Left lung (tissue), 10 donors: ENCODE data around the gene ZBTB47. TPM values are rescaled to one million over a fixed set of nuclear protein-coding genes. Genes with fewer than 3 reads are reported as not detected.

Experiments
- ATAC-seq: fragments of 200-7000 bp; cut with Tn5 transposase; one replicate; pipeline ENCODE4 v1.9.1; 2020; ENCODE audit warnings: moderate library complexity
- DNase-seq, 4 donors: peaks; one replicate each; pipeline ENCODE4 v3.0.0-alpha.2; 2013 to 2020
- H3K27ac ChIP-seq, 2 donors: fragments of 200-600 bp; sonication (generic) in 1 of 2; one replicate each; pipeline versions ENCODE4 v1.5.0 to v1.8.0; 2020 to 2021
- H3K27me3 ChIP-seq, 2 donors: fragments of 200-600 bp; sonication (generic) in 1 of 2; one replicate each; pipeline versions ENCODE4 v1.5.0 to v1.8.0; 2020 to 2021
- H3K36me3 ChIP-seq, 2 donors: fragments of 200-600 bp; sonication (generic) in 1 of 2; one replicate each; pipeline versions ENCODE4 v1.5.0 to v1.8.0; 2020 to 2021
- H3K4me1 ChIP-seq, 2 donors: fragments of 200-600 bp; one replicate each; pipeline ENCODE4 v1.8.0; 2021
- H3K4me3 ChIP-seq, 2 donors: fragments of 200-600 bp; sonication (generic) in 1 of 2; one replicate each; pipeline versions ENCODE4 v1.5.0 to v1.8.0; 2020 to 2021; ENCODE audit warnings: mild to moderate bottlenecking in 1 of 2
- H3K9me3 ChIP-seq, 2 donors: fragments of 200-600 bp; sonication (generic) in 1 of 2; one replicate each; pipeline versions ENCODE4 v1.5.0 to v1.8.0; 2020 to 2021
- intact Hi-C, 2 donors: fragments of 100-400 bp; cut with DNase I; formaldehyde crosslinking; loops; one replicate each; pipeline versions ENCODE4 v1.11.2 to v1.14.2; 2022
- polyA plus RNA-seq, 6 donors: library from polyadenylated mRNA; unstranded; fragments of 120-200 nt; gene quantifications; one replicate each; pipeline ENCODE4 v1.2.1, GENCODE V29; 2013; ENCODE audit not compliant: insufficient read length in 6 of 6
- total RNA-seq, 2 donors: library from RNA; stranded (reverse); fragmentation: NEBNext Ultra II Directional; extraction: Animal tissue kit (Norgen Biotek cat#: 25700); gene quantifications; one replicate each; pipeline ENCODE4 v1.2.1, GENCODE V29; 2021
- TF ChIP-seq, protein P1 (sequence below), 2 donors: fragments of 200-600 bp; sonication (generic) in 1 of 2; IDR thresholded peaks; one replicate each; pipeline versions ENCODE4 v1.5.0 to v1.8.0; 2021; ENCODE audit warnings: antibody characterized with exemption in 2 of 2
- donor health status: DM: no; HTN: yes; CAD: no.
- donor health status: DM: no; HTN: no; CAD: no.

Gene ZBTB47
- total and polyA plus RNA-seq, 8 donors, result 10.4 to 34.9 (median 15.1) TPM

DNA sequence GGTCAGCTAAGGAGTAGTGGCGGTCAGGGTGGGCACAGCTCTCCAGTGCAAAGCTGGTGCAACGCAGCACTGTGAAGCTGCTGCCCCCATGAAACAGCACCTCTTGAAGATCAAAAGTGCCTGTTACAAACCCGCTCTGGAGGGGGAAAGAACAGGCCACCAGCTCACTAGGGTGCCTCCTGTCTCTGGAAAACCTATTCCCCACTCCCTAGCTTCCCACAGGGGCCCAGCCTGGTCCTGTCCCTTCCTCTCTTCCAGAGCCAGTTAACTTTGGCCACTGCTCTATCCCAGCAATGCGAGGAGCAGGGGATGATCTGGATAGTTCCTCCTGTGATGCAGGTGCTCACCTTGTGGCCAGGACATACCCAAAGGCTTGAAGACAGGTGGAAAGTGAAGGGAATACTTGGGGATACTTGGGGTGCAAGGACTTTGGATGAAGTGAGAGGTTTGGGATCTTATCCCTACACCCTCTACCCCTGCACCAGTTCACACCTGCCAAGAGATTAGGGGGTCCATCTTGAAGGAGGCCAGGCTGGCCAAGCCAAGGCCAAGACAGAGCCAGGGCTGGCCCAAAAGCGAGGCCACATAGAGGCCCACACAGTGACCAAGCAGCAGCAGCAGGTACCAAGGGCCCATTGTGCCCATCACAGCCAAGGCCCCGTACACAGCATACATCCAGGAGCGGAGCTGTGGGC lies 44.9 kb downstream of the ZBTB47 start:
- intact Hi-C loops, result no loop called here
- H3K4me3 ChIP-seq, result no peak overlapping the region
- peaks cover 0 to 10% of the 10 kb centered on the region in 2 donors for H3K27me3 ChIP-seq
- H3K4me1 ChIP-seq, result no peaks in the 10 kb centered on the region
- DNase-seq, result no peak
- no peaks in the 10 kb centered on the region for H3K36me3 ChIP-seq
- TF ChIP-seq, protein P1, sequence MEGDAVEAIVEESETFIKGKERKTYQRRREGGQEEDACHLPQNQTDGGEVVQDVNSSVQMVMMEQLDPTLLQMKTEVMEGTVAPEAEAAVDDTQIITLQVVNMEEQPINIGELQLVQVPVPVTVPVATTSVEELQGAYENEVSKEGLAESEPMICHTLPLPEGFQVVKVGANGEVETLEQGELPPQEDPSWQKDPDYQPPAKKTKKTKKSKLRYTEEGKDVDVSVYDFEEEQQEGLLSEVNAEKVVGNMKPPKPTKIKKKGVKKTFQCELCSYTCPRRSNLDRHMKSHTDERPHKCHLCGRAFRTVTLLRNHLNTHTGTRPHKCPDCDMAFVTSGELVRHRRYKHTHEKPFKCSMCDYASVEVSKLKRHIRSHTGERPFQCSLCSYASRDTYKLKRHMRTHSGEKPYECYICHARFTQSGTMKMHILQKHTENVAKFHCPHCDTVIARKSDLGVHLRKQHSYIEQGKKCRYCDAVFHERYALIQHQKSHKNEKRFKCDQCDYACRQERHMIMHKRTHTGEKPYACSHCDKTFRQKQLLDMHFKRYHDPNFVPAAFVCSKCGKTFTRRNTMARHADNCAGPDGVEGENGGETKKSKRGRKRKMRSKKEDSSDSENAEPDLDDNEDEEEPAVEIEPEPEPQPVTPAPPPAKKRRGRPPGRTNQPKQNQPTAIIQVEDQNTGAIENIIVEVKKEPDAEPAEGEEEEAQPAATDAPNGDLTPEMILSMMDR (IDR thresholded peaks at IDR 0.05), result no peak
- H3K9me3 ChIP-seq, result no peaks in the 10 kb centered on the region
- H3K27ac ChIP-seq, result no peak overlapping the region
- no peak for ATAC-seq

DNA sequence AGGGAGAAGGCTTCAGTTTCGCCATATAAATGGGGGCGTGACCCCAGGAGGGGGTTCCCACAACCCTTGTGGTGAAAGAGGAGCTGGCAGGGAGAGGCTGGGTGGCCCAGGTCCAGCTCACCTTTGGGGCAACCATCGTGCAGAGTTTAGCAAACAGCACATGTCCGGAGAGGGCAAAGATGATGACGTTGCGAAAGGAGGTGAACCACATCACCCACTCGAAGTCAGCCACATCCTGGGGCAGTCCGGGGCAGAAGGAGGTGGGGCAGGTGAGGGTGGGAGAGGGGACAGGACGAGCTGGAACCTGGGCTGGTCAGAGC lies 45.4 kb downstream of the ZBTB47 start:
- DNase-seq, result peak in 1 of 4 donors; percentile 54
- TF ChIP-seq, protein P1 (IDR thresholded peaks at IDR 0.05), result no peak
- intact Hi-C loops, result no loop called here

DNA sequence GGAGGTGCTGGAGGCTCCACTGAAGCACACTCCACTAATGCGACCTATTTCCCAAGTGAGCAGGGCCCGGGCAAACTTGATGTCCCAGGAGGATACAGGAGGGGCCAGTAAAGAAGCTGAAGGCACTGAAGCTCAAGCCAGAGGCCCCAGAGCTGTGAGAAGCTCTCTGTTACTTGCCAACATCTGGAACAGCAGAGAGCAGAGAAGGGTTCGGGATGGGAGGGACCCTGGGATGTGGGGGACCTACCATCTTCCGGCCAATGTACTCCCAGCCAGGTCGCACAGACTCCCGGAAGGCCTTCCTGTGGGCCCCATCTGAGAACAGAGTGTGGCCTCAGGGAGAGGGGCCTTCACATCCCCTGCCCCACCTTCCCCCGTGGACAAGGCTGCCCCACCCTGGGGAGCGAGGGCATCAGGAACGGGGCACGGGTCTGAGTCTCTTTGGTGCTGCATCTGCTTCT lies 46.0 kb downstream of the ZBTB47 start:
- Histone ChIP-seq H3K27ac (no peak overlapping the region), H3K27me3 (peaks cover 0 to 10% of the 10 kb centered on the region in 2 donors), H3K9me3 (no peaks in the 10 kb centered on the region), H3K4me1 (no peaks in the 10 kb centered on the region), H3K4me3 (no peak overlapping the region), H3K36me3 (no peaks in the 10 kb centered on the region)
- TF ChIP-seq, protein P1 (IDR thresholded peaks at IDR 0.05), result no peak
- intact Hi-C loops, result no loop called here
- ATAC-seq (no peak), DNase-seq (peak in 1 of 4 donors; percentile 47)

More for the DNA sequence above, 45.4 kb downstream of the ZBTB47 start:
- Histone ChIP-seq H3K27ac (no peak overlapping the region), H3K4me1 (no peaks in the 10 kb centered on the region), H3K9me3 (no peaks in the 10 kb centered on the region), H3K27me3 (peaks cover 0 to 10% of the 10 kb centered on the region in 2 donors), H3K36me3 (no peaks in the 10 kb centered on the region), H3K4me3 (no peak overlapping the region)
- ATAC-seq, result peak; percentile 30

DNA sequence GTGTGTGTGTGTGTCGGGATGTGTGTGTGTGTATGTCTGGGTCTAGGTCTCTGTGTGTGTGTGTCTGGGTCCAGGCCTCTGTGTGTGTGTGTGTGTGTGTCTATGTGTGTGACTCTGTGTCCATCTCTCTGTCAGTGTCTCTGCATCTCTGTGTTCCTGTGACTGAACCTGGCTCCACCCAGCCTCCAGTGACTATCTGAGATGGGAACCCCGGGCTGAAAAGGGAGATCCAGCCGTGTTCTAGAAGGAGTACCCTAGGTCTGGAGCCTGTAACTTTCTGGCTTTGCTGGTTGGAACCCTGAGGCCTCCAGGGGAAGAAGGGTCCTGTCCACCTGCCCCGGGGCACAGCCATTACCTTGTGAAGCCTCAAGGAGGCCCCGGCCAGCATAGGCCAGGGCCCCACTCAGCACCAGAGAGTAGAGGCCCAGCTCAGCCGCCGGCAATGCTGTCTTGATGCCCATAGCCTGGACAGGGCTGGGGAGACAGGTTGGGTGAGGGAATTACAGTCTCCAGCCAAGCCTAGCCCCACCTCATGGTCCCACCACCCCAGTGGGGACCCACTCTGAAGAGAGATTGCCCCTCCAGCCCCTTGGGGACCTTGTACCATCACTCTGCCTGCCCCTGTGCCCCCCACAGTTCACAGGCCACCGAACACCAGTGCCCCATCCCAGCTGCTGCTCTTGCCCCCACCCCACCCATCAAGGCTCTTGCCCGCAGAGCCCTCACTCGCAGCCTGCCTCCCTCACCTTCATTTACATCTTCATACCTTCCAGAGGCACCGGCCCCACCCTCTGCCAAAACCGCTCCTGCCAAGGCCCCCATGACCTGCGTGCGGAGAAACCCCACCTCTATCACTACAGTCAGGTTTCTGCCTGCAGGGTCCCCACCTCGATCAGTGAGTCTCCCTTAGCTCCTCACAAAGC lies 47.1 kb downstream of the ZBTB47 start:
- DNase-seq (peak in 1 of 4 donors; percentile 46), ATAC-seq (no peak)
- intact Hi-C loops, result no loop called here
- TF ChIP-seq, protein P1 (IDR thresholded peaks at IDR 0.05), result no peak
- no peaks in the 10 kb centered on the region for H3K4me1 ChIP-seq
- no peak overlapping the region for H3K27ac ChIP-seq
- H3K36me3 ChIP-seq, result no peaks in the 10 kb centered on the region
- peaks cover 0 to 10% of the 10 kb centered on the region in 2 donors for H3K27me3 ChIP-seq
- H3K4me3 ChIP-seq, result no peak overlapping the region
- H3K9me3 ChIP-seq, result no peaks in the 10 kb centered on the region
